ACC112 (cell line): ENCODE data around the gene KIN.
"Not testable (repeated sequence)": the region's sequence is repeated elsewhere in the genome, so short reads cannot be mapped to it uniquely, and the experiment has no call there.

Source experiments
- H2AFZ ChIP-seq: fragments of 200-600 bp; sonication (generic); one replicate; pipeline ENCODE4 v1.6.0; 2017; ENCODE audit warnings: antibody characterized with exemption, low read length; ENCODE audit not compliant: unreplicated experiment
- H3K27ac ChIP-seq: fragments of 200-600 bp; sonication (generic); 2 replicates; pipeline ENCODE4 v1.5.1; 2014; ENCODE audit warnings: low read depth, mild to moderate bottlenecking, antibody characterized with exemption, low read length, moderate library complexity
- H3K27me3 ChIP-seq: fragments of 200-600 bp; sonication (generic); 2 replicates; pipeline ENCODE4 v1.6.1; 2014; ENCODE audit warnings: mild to moderate bottlenecking, antibody characterized with exemption, low read length, moderate library complexity, mixed read lengths; ENCODE audit not compliant: insufficient read depth
- H3K36me3 ChIP-seq: fragments of 200-600 bp; sonication (generic); 2 replicates; pipeline ENCODE4 v1.6.1; 2016; ENCODE audit warnings: mild to moderate bottlenecking, antibody characterized with exemption, low read length, moderate library complexity, mixed read lengths; ENCODE audit not compliant: insufficient read depth
- H3K4me1 ChIP-seq: fragments of 200-600 bp; sonication (generic); one replicate; pipeline ENCODE4 v1.6.1; 2016; ENCODE audit warnings: low read length, mixed read lengths; ENCODE audit not compliant: insufficient read depth, unreplicated experiment, control insufficient read depth
- H3K4me3 ChIP-seq: fragments of 200-600 bp; sonication (generic); 2 replicates; pipeline ENCODE4 v1.5.1; 2014; ENCODE audit warnings: mild to moderate bottlenecking, low read depth, low read length
- H3K79me2 ChIP-seq: fragments of 200-600 bp; sonication (generic); one replicate; pipeline ENCODE4 v1.6.0; 2016; ENCODE audit warnings: low read length; ENCODE audit not compliant: control insufficient read depth, unreplicated experiment, insufficient read depth

KIN gene

GRCh38 chr10:7734821-7735220 is 53.0 kb downstream of the KIN start:
- Histone ChIP-seq H3K27me3 (peaks cover 11% of the 10 kb centered on the region; the same call in 1 of the 2 replicates), H3K27ac (no peak overlapping the region), H2AFZ (no peak overlapping the region), H3K4me1 (no peaks in the 10 kb centered on the region), H3K79me2 (no peaks in the 10 kb centered on the region), H3K4me3 (no peak overlapping the region), H3K36me3 (no peaks in the 10 kb centered on the region)

DNA sequence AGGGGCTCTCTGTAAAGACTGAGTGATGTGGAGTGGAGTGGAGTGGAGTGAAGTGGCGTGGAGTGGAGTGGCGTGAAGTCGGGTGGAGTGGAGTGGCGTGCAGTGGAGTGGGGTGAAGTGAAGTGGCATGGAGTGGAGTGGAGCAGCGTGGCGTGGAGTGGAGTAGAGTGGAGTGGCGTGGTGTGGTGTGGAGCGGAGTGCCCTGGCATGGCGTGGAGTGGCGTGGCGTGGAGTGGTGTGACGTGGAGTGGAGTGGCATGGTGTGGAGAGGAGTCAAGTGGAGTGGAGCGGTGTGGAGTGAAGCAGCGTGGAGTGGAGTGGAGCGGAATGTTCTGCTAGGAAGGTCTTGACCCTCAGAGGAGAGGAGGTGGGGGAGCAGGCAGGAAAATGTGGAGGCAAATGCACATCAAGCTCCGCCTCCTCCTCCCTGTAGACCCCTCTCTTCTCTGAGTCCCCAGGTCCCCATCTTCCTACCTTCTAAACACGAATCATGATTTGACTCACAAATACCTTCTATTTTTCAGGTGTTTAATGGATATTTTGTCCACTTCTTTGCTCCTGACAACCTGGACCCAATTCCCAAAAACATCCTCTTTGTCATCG is 64.8 kb downstream of the KIN start:
- no peaks in the 10 kb centered on the region for H3K4me1 ChIP-seq
- peaks cover 41% of the 10 kb centered on the region for H3K27me3 ChIP-seq
- no peaks in the 10 kb centered on the region for H3K36me3 ChIP-seq
- no peak overlapping the region for H2AFZ ChIP-seq
- no peaks in the 10 kb centered on the region for H3K79me2 ChIP-seq
- no peak overlapping the region for H3K4me3 ChIP-seq
- H3K27ac ChIP-seq: no peak overlapping the region

- Histone ChIP-seq H3K79me2 (no peaks in the 10 kb centered on the region), H3K27me3 (peaks cover 20% of the 10 kb centered on the region; the same call in 1 of the 2 replicates), H3K36me3 (no peaks in the 10 kb centered on the region), H3K4me1 (no peaks in the 10 kb centered on the region), H3K4me3 (no peak overlapping the region), H3K27ac (no peak overlapping the region), H2AFZ (no peak overlapping the region)
These were observed 67.3 kb downstream of the KIN start for GRCh38 chr10:7720478-7720877.

DNA sequence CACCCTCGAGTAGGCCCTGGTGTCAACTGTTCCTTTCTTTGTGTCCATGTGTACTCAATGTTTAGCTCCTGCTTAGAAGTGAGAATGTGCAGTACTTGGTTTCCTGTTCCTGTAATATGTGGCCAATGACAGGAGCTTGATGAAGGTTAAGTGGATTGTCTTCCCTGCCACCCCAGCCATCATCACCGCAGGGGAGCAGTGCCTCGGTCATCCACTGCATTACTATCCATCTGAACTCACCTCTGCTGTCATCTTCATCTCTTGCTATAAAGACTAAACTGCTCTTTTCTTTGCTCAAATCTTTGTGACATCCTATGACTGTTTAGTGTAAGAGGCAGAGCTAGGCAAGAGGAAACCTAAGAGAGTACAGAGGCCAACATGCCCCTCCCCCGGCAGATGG is 69.1 kb downstream of the KIN start:
- H3K36me3 ChIP-seq: no peaks in the 10 kb centered on the region
- no peak overlapping the region for H2AFZ ChIP-seq
- H3K79me2 ChIP-seq: no peaks in the 10 kb centered on the region
- H3K27me3 ChIP-seq: peaks cover 12% of the 10 kb centered on the region; the same call in 1 of the 2 replicates
- H3K27ac ChIP-seq: no peak overlapping the region
- no peak overlapping the region for H3K4me3 ChIP-seq
- no peaks in the 10 kb centered on the region for H3K4me1 ChIP-seq

DNA sequence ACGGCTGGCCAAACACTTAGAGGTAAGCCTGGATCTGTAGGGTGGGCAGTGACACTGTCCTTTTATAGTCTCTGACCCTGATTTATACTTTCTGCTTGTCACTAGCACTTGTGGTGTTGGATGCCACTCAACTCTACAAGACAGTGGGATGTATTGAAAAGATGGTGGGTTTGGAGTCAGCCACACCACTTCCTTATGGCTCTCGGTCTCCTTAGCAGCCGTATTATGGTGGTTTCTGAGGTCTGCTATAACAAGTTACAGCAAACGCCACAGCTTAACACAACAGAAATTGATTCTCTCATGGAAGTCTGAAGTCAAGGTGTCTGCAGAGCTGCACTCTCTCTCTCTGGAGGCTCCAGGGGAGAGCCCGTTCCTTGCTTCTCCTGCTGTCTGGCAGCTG is 70.0 kb downstream of the KIN start:
- H3K36me3 ChIP-seq: no peaks in the 10 kb centered on the region
- no peaks in the 10 kb centered on the region for H3K79me2 ChIP-seq
- no peak overlapping the region for H2AFZ ChIP-seq

DNA sequence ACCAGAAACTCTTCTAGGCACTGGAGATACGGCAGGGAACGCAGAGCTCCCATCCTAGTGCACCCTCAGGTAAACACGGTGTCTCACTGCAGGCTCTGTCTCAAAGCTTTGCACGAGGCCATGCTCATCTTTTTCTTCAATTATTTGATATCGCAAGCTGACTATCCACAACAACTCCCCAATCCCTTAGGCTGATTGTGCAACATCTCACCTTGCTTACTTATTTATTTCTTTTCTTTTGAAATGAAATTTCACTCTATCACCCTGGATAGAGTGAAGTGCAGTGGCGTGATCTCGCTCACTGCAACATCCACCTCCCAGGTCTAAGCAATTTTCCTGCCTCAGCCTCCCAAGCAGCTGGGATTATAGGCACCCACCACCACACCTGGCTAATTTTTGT is 72.3 kb downstream of the KIN start:
- Histone ChIP-seq H3K4me3 (no peak overlapping the region), H3K4me1 (no peaks in the 10 kb centered on the region)

More for the DNA sequence above, 70.0 kb downstream of the KIN start:
- Histone ChIP-seq H3K27me3 (peaks cover 12% of the 10 kb centered on the region; the same call in 1 of the 2 replicates), H3K4me1 (no peaks in the 10 kb centered on the region), H3K27ac (no peak overlapping the region), H3K4me3 (no peak overlapping the region)

GRCh38 chr10:7711075-7711474 is 76.7 kb downstream of the KIN start:
- not testable (repeated sequence) for H3K27ac ChIP-seq, H2AFZ ChIP-seq, H3K36me3 ChIP-seq, H3K27me3 ChIP-seq, H3K4me1 ChIP-seq, H3K4me3 ChIP-seq, H3K79me2 ChIP-seq

More for the DNA sequence above, 72.3 kb downstream of the KIN start:
- Histone ChIP-seq H3K27ac (no peak overlapping the region), H2AFZ (no peak overlapping the region), H3K36me3 (no peaks in the 10 kb centered on the region), H3K79me2 (no peaks in the 10 kb centered on the region), H3K27me3 (no peaks in the 10 kb centered on the region)

GRCh38 chr10:7710446-7710845 is 77.3 kb downstream of the KIN start:
- Histone ChIP-seq H3K4me1 (no peaks in the 10 kb centered on the region), H3K79me2 (no peaks in the 10 kb centered on the region), H2AFZ (no peak overlapping the region), H3K27ac (no peak overlapping the region), H3K4me3 (no peak overlapping the region), H3K36me3 (no peaks in the 10 kb centered on the region), H3K27me3 (peaks cover 15% of the 10 kb centered on the region)

GRCh38 chr10:7708832-7709231 is 79.0 kb downstream of the KIN start:
- H3K36me3 ChIP-seq: no peaks in the 10 kb centered on the region
- H3K79me2 ChIP-seq: no peaks in the 10 kb centered on the region
- no peaks in the 10 kb centered on the region for H3K4me1 ChIP-seq
- H3K4me3 ChIP-seq: no peak overlapping the region
- no peak overlapping the region for H3K27ac ChIP-seq
- peaks cover 19% of the 10 kb centered on the region for H3K27me3 ChIP-seq
- H2AFZ ChIP-seq: no peak overlapping the region

GRCh38 chr10:7707858-7708622 is 79.8 kb downstream of the KIN start:
- peaks cover 19% of the 10 kb centered on the region for H3K27me3 ChIP-seq
- no peaks in the 10 kb centered on the region for H3K36me3 ChIP-seq
- H3K79me2 ChIP-seq: no peaks in the 10 kb centered on the region
- no peak overlapping the region for H2AFZ ChIP-seq
- no peak overlapping the region for H3K27ac ChIP-seq
- H3K4me1 ChIP-seq: no peaks in the 10 kb centered on the region
- H3K4me3 ChIP-seq: no peak overlapping the region

- Histone ChIP-seq H3K4me3 (no peak overlapping the region), H3K27me3 (peaks cover 19% of the 10 kb centered on the region), H3K27ac (no peak overlapping the region), H2AFZ (no peak overlapping the region), H3K4me1 (no peaks in the 10 kb centered on the region), H3K36me3 (no peaks in the 10 kb centered on the region), H3K79me2 (no peaks in the 10 kb centered on the region)
These were observed 80.7 kb downstream of the KIN start for GRCh38 chr10:7707102-7707501.
